ENCODE measurements around the gene WDR72.

Gene WDR72

DNA sequence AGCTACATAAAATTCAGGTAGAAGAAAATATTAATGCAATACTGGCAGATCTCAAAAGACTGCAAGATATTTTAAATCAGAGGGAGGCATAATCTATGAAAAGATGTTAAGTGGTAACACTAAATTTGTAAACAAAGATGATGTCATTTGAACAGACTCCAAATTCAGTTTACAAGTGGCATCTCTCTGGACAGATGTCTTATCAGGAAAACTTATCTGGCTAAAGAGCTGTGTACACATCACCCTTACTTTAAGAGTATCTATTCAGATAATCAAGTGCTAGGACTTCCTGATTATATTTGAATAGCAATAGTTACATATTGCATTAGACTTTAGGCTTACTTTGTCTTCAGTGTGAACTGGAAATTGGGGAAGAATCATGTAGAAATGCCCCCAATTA lies 231.5 kb downstream of the WDR72 start:
- no peak for DNase-seq

DNA sequence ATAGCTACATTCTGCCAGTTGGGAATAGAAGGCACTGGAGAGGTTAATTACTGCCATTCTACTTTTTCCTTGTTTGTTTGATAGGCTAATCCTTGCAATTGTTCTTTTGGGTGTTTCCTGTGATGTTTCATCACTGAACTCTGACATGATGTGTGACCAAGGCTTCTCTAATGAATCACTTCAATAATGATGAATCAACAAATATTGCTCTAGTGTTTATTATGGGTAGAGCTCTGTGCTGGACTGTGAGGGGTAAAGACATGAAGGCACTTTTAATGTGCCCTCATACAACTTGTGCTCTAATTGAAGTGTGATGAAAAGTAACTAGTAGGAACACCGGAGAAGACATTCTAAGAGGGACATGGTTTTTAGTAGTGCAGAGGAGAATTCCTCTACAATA lies 233.6 kb downstream of the WDR72 start:
- no peak for DNase-seq

DNA sequence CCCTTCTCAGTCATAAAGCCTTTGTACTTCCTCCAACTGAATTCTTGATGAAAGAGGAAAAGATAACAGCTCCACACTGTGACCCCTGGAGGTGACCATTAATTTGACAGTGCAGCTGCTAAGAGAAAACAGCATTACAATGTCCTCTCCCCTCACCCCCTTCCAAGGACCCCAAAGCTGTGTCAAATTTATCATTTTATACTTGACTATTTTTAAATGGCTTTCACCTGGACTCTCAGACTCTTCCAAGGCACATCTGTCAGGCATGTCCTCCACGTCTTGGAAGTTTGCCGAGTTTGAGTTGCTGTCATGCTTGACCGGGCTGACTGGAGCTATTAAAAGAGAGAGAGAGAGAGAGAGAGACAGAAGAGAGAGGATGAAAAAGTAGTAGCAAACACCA lies 236.5 kb downstream of the WDR72 start:
- DNase-seq, result no peak

DNA sequence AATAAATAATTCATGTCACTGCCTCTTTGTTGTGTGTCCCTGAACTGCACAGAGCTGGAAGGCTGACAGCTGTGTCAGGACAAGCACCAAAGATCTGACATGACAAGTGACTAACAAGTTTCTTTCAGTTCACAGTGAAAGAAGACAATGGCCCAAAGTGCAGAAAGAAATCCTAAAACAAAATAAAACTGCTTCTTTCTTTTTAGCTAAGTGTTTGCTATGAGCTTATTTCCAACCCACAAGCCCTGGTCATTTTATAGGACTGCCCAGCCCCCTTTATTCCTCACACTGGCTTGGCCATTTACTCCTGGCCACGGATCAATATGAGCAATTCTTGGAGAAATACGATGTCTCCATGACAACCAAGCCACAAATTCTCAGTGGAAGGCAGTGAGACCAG lies 238.5 kb downstream of the WDR72 start:
- no peak for DNase-seq

DNA sequence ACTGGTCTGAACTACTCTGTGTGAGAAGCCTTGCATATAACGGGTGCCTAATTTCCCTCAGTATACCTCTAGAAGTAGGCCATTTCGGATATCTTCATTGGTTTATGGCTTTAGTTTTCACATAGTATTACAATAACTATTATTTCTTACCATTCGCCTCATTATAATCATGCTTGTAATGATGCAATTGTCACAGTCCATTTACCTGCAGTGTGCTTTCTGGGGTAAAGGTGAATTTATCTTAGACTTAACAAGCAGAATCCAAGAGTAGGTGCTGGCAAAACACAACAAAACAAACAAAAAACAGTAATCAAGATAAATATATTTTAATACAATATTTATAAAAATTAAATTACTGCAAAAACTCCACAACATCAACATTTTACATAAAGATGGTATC lies 246.0 kb downstream of the WDR72 start:
- DNase-seq, result no peak

DNA sequence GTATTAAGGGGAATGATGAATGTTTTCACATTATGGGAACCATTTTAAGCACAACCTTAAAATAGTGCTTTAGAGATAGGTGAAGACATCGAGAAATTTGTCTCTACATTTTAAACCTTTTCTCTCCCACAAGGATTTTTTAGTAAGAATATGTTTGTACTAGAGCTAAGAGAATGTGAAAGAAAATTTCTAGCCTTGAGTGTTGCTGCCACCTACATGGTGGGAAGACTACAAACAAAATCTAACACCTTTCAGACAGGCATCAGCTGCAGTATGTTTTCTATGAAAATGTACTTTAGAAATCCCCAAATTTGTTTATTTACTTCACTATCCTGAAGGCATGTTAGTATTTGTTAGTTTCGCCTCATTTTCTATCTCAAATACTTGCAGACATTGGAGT lies 247.4 kb downstream of the WDR72 start:
- no peak for DNase-seq

DNA sequence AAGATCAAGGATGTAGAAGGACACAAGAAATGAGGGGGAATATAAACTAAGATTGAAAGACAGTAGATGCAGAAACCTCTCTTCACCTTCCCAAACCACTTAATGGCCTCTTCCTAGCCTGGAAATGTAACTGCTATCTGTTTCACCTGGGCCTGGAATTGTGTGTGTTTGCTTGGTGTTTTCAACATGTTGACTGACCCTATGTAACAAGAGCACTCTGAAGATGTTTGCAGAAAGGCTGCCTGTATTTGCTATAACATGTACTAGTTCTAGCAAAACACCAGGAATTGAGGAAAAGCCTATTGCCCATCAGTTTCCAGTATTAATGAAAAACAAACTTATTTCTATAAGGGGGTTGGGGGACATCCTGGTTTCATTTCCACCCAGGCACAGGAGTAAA lies 248.3 kb downstream of the WDR72 start:
- DNase-seq, result no peak

DNA sequence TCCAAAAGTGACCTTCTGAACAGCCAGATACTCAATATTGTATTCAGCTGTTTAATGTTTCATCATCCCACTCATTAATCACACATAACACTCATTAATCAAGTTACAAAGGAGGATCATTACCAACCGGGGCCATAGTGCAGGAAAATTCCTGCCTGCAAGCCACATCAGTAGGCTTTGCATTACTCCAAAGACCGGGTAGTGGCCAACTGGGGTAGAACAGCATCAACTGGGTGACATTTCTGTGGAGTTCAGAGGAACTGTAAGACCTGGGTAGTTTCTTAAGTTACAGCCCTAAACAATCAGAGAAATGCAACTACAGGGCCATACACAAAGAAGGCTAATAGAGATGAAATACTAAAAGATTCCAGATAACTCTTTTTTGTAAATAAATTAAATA lies 253.1 kb downstream of the WDR72 start:
- no peak for DNase-seq

DNA sequence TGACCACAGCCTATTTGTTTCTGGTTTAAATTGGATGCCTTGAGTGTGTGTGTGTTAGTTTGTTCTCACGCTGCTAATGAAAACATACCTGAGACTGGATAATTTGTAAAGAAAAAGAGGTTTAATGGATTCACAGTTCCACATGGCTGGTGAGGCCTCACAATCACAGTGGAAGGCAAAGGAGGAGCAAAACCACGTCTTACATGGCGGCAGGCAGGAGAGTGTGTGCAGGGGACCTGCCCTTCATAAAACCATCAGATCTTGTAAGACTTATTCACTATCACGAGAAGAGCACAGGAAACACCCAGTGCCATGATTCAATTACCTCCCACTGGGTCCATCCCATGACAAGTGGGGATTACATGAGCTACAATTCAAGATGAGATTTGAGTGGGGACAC lies 260.5 kb downstream of the WDR72 start:
- no peak for DNase-seq

DNA sequence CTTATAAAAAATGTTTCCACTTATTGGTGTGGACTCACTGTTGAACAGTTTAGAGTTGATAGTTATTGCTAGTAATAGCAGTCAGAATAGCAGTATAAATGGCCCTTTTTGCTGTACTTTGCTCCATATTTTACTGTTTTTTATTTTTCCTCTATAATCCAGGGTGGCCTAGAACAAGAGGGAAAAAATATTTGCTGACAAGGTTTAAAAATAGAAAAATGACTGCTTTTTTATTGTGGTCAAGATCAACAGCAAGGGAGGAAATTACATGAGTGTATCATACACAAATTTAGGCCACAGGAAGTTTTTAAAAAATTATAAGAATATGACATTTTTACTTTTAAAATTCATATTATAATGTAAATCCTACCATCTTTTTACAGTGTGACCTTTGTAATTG lies 269.1 kb downstream of the WDR72 start:
- DNase-seq, result no peak

DNA sequence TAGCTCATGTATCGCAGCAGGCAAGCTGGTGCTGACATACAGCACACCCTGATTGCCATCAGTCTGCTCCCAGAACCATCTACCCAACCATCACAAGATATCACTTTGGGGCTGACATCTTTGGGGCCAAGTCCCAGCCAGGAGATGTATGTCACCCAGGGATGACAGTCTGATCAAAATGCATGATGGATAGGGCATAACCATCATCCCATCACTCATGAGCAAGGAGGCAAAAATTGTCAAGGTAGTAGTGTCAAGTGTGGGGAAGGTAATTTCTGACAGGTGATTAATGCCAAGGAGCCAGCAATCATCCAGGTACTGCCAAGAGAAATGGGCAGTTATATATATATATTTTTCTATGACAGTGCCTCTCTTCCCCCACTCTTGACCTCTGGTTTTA lies 277.4 kb downstream of the WDR72 start:
- DNase-seq, result no peak

DNA sequence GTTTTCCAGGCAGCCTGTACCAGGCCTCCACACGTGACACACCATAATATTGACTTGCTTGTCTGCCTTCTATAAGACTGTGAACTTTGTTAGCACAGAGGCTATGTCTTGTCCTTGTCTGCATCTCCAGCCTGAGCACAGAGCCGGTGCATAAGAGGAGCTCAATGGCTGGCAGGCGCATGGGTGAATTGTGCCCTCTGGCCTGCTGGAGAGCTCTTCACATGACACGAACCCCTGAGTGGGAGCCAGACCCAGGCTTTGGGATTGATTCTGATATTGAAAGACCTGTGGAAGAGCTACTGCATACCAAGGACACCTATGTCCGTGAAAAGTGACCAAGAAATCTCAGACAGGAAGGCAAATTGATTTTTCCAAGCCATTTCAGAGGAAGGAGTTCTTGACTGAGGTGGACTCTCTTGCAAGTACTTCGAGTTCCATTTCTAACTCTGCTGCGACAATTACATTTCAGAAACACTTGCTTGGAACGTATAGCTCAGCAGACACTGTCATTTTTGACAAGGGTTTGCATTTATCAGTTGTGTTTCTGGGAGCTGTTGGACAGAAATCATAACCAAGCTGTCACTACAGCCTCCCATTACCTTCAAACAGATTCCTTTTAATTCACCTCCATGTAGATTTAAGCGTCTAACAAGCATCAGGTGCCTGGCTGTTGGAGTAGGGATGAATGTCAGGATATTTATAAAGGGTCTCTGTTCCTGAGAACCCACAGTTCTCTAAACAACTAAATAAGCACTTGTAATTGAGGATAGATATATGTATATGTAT lies 281.3 kb downstream of the WDR72 start:
- no peak for DNase-seq

DNA sequence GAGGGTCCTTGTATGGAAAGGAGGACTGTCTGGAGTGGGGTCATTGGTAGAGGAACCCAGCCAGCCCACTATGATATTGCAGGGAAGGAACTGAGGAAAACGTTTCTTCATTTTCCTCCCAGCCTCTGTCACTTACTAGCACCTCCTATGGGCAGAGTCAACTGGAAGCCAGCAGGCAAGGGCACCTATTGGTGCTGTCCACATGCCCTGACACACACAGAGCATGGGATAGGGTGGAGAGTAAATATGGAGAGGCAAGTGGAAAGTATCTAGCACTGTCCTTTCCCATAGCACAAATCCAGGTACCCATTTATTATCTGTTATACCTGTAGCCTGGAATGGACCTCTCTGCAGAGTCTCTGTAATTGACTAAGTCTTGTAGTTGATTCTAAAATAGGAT lies 285.6 kb downstream of the WDR72 start:
- DNase-seq, result no peak

DNA sequence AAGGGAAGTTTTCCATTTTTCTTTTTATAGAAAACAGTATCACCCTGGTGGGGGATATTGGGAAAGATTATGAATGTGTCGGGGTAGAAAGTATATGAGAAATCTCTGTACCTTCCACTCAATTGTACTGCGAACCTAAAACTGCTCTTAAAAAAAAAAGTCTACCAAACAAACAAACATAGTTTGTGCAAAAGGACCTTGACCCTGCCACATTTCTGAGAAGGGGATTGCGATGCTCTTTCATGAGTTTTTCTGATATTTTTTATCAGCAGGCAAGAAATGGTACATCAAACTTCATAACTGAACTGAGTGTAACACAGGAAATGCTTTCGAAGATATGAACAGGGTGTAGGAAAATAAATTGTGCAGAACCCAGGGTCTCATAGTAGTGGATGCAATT lies 286.0 kb downstream of the WDR72 start:
- DNase-seq, result no peak

DNA sequence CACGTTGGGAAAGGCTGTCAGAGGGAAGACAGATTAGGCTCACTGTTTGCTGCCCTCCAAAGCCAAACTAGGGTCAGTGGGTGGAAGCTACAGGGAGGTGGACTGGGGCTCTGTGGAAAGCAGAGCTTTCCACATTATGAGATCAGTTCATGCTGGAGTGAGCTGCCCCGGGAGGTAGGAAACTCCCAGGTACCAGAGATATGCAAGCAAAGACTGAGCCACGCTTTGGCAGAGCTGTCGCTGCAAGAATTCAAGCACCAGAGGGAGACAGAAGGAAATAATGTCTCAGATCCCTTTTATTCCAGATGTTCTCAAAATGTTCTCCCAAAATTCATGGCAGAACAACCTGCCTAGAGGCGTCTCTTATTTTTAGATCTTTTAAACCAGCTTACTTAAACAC lies 286.6 kb downstream of the WDR72 start:
- no peak for DNase-seq

DNA sequence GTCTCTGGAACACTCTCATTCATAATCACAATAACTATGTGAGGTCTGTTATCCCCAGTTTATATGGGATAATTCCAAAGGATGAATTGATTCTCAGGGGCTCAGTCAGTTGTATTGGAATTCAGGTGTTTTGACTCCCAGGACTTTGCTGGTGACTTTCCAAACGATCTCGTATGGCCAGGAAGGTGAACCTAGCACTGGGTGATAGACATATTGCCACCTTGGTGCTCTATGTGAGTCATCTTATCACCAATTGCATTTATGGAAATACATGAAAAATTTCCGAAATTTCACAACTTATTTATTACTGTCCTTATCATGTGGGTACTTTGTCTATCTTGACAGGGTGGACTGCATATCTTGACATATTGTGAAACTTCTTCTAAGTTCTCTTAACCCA lies 287.3 kb downstream of the WDR72 start:
- DNase-seq, result no peak

DNA sequence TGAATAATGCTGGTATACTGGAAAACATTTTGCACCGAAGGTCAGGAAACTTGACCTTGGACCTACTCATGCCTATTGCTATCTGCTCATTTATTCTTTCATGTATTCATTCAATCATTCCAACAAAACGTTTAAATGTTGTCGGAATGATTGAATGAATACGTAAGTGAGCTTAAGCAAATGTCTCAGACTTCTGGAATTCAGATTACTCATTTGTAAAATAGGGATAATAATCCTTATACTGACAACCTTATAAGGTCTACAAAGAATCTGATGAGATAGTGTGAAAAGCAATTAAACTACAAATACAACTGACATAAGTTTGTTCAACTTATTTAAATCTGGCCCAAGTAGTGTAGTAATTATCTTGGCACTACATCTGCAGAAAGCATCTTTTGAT lies 288.7 kb downstream of the WDR72 start:
- DNase-seq, result no peak

DNA sequence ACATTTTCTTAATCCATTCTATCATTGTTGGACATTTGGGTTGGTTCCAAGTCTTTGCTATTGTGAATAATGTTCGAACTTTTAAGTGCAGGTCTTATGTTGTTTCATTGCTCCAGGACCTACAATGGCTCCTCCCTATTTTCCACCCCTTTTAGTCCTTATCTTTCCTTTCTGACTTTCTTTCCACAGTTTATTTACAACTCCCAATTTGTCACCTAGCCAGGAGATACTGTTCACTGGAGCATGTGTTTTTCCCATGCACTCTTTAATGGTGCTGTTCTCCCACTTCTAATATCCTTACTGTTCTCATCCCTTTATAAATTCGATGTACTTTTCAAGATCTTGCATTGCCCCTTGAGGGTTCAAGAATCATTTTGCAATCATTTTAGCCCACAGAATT lies 290.0 kb downstream of the WDR72 start:
- DNase-seq, result no peak
